ENCODE measurements around the gene CD72.
"Not testable (repeated sequence)": the region's sequence is repeated elsewhere in the genome, so short reads cannot be mapped to it uniquely, and the experiment has no call there.

CD72 gene

GRCh38 chr9:35635730-35636129 lies 17.5 kb upstream of the CD72 start:
- no peaks in the 10 kb centered on the region for H3K4me1 ChIP-seq (ENCODE audit: insufficient read depth, low read length)
- H3K27me3 ChIP-seq (ENCODE audit: control insufficient read depth in 1 of 2, insufficient read depth in 2 of 2, low read length in 2 of 2) = no peaks in the 10 kb centered on the region
- H3K27ac ChIP-seq (ENCODE audit: low read depth, low read length) = no peak overlapping the region

GRCh38 chr9:35629597-35629996 lies 11.4 kb upstream of the CD72 start:
- no peak overlapping the region for H3K27ac ChIP-seq (ENCODE audit: low read depth, low read length)
- no peaks in the 10 kb centered on the region for H3K36me3 ChIP-seq (ENCODE audit: insufficient read depth, low read length)
- H3K9me3 ChIP-seq (ENCODE audit: low read length) = no peaks in the 10 kb centered on the region
- H3K9ac ChIP-seq (ENCODE audit: low read length) = no peak overlapping the region
- no peaks in the 10 kb centered on the region for H3K4me1 ChIP-seq (ENCODE audit: insufficient read depth, low read length)
- H3K4me3 ChIP-seq (ENCODE audit: low read depth in 1 of 2, low read length in 2 of 2) = no peak overlapping the region
- no peaks in the 10 kb centered on the region for H3K27me3 ChIP-seq (ENCODE audit: control insufficient read depth in 1 of 2, insufficient read depth in 2 of 2, low read length in 2 of 2)

More at GRCh38 chr9:35635730-35636129, 17.5 kb upstream of the CD72 start:
- Histone ChIP-seq H3K9me3 (ENCODE audit: low read length) (no peaks in the 10 kb centered on the region), H3K9ac (ENCODE audit: low read length) (no peak overlapping the region), H3K4me3 (ENCODE audit: low read depth in 1 of 2, low read length in 2 of 2) (no peak overlapping the region), H3K36me3 (ENCODE audit: insufficient read depth, low read length) (no peaks in the 10 kb centered on the region)

- H3K27me3 ChIP-seq (ENCODE audit: control insufficient read depth in 1 of 2, insufficient read depth in 2 of 2, low read length in 2 of 2) = no peaks in the 10 kb centered on the region
- H3K4me1 ChIP-seq (ENCODE audit: insufficient read depth, low read length) = no peaks in the 10 kb centered on the region
- no peak overlapping the region for H3K27ac ChIP-seq (ENCODE audit: low read depth, low read length)
- no peak overlapping the region for H3K4me3 ChIP-seq (ENCODE audit: low read depth in 1 of 2, low read length in 2 of 2)
- H3K36me3 ChIP-seq (ENCODE audit: insufficient read depth, low read length) = no peaks in the 10 kb centered on the region
- no peak overlapping the region for H3K9ac ChIP-seq (ENCODE audit: low read length)
- H3K9me3 ChIP-seq (ENCODE audit: low read length) = no peaks in the 10 kb centered on the region
Observed at GRCh38 chr9:35628389-35628991, 10.3 kb upstream of the CD72 start.

- H3K27ac ChIP-seq (ENCODE audit: low read depth, low read length) = no peak overlapping the region
- no peaks in the 10 kb centered on the region for H3K27me3 ChIP-seq (ENCODE audit: control insufficient read depth in 1 of 2, insufficient read depth in 2 of 2, low read length in 2 of 2)
- H3K9me3 ChIP-seq (ENCODE audit: low read length) = no peaks in the 10 kb centered on the region
- H3K9ac ChIP-seq (ENCODE audit: low read length) = no peak overlapping the region
- no peak overlapping the region for H3K4me3 ChIP-seq (ENCODE audit: low read depth in 1 of 2, low read length in 2 of 2)
- no peaks in the 10 kb centered on the region for H3K36me3 ChIP-seq (ENCODE audit: insufficient read depth, low read length)
- no peaks in the 10 kb centered on the region for H3K4me1 ChIP-seq (ENCODE audit: insufficient read depth, low read length)
Observed at GRCh38 chr9:35627575-35627974, 9.4 kb upstream of the CD72 start.

- Histone ChIP-seq H3K36me3 (ENCODE audit: insufficient read depth, low read length) (no peaks in the 10 kb centered on the region), H3K27me3 (ENCODE audit: control insufficient read depth in 1 of 2, insufficient read depth in 2 of 2, low read length in 2 of 2) (peaks cover 0 to 4% of the 10 kb centered on the region in 2 donors), H3K9me3 (ENCODE audit: low read length) (no peaks in the 10 kb centered on the region), H3K4me3 (ENCODE audit: low read depth in 1 of 2, low read length in 2 of 2) (no peak overlapping the region), H3K27ac (ENCODE audit: low read depth, low read length) (no peak overlapping the region), H3K4me1 (ENCODE audit: insufficient read depth, low read length) (peaks cover 12% of the 10 kb centered on the region), H3K9ac (ENCODE audit: low read length) (no peak overlapping the region)
Observed at GRCh38 chr9:35619800-35620158, 1.6 kb upstream of the CD72 start.

GRCh38 chr9:35618854-35619799 lies 914 bp upstream of the CD72 start:
- Histone ChIP-seq H3K4me1 (ENCODE audit: insufficient read depth, low read length) (peaks cover 12% of the 10 kb centered on the region), H3K4me3 (ENCODE audit: low read depth in 1 of 2, low read length in 2 of 2) (no peak overlapping the region), H3K36me3 (ENCODE audit: insufficient read depth, low read length) (no peaks in the 10 kb centered on the region), H3K27ac (ENCODE audit: low read depth, low read length) (no peak overlapping the region), H3K9ac (ENCODE audit: low read length) (no peak overlapping the region), H3K9me3 (ENCODE audit: low read length) (no peaks in the 10 kb centered on the region), H3K27me3 (ENCODE audit: control insufficient read depth in 1 of 2, insufficient read depth in 2 of 2, low read length in 2 of 2) (peaks cover 0 to 4% of the 10 kb centered on the region in 2 donors)

GRCh38 chr9:35617548-35617947 lies 665 bp downstream of the CD72 start:
- Histone ChIP-seq H3K9me3 (ENCODE audit: low read length) (no peaks in the 10 kb centered on the region), H3K27me3 (ENCODE audit: control insufficient read depth in 1 of 2, insufficient read depth in 2 of 2, low read length in 2 of 2) (peaks cover 0 to 4% of the 10 kb centered on the region in 2 donors), H3K4me1 (ENCODE audit: insufficient read depth, low read length) (peaks cover 12% of the 10 kb centered on the region), H3K9ac (ENCODE audit: low read length) (no peak overlapping the region), H3K4me3 (ENCODE audit: low read depth in 1 of 2, low read length in 2 of 2) (peak overlapping the region in 1 of 2 donors; percentile 52), H3K27ac (ENCODE audit: low read depth, low read length) (no peak overlapping the region), H3K36me3 (ENCODE audit: insufficient read depth, low read length) (no peaks in the 10 kb centered on the region)

GRCh38 chr9:35616681-35617459 lies 1.3 kb downstream of the CD72 start:
- peak overlapping the region; percentile 42 to 52 for H3K4me3 ChIP-seq (ENCODE audit: low read depth in 1 of 2, low read length in 2 of 2)
- peaks cover 0 to 4% of the 10 kb centered on the region in 2 donors for H3K27me3 ChIP-seq (ENCODE audit: control insufficient read depth in 1 of 2, insufficient read depth in 2 of 2, low read length in 2 of 2)
- no peaks in the 10 kb centered on the region for H3K9me3 ChIP-seq (ENCODE audit: low read length)
- no peaks in the 10 kb centered on the region for H3K36me3 ChIP-seq (ENCODE audit: insufficient read depth, low read length)
- peak overlapping the region; percentile 45 for H3K27ac ChIP-seq (ENCODE audit: low read depth, low read length)
- H3K4me1 ChIP-seq (ENCODE audit: insufficient read depth, low read length) = peaks cover 12% of the 10 kb centered on the region
- no peak overlapping the region for H3K9ac ChIP-seq (ENCODE audit: low read length)

GRCh38 chr9:35615981-35616680 lies 2.1 kb downstream of the CD72 start:
- Histone ChIP-seq H3K4me1 (ENCODE audit: insufficient read depth, low read length) (peaks cover 12% of the 10 kb centered on the region), H3K27ac (ENCODE audit: low read depth, low read length) (no peak overlapping the region), H3K9ac (ENCODE audit: low read length) (no peak overlapping the region), H3K9me3 (ENCODE audit: low read length) (no peaks in the 10 kb centered on the region), H3K4me3 (ENCODE audit: low read depth in 1 of 2, low read length in 2 of 2) (peak overlapping the region in 1 of 2 donors; percentile 52), H3K36me3 (ENCODE audit: insufficient read depth, low read length) (no peaks in the 10 kb centered on the region), H3K27me3 (ENCODE audit: control insufficient read depth in 1 of 2, insufficient read depth in 2 of 2, low read length in 2 of 2) (peaks cover 0 to 4% of the 10 kb centered on the region in 2 donors)

- no peak overlapping the region for H3K27ac ChIP-seq (ENCODE audit: low read depth, low read length)
- H3K36me3 ChIP-seq (ENCODE audit: insufficient read depth, low read length) = peaks cover 26% of the 10 kb centered on the region
Observed at GRCh38 chr9:35612843-35613242, 5.4 kb downstream of the CD72 start.

GRCh38 chr9:35612066-35612465 lies 6.1 kb downstream of the CD72 start:
- not testable (repeated sequence) for H3K9me3 ChIP-seq (ENCODE audit: low read length); H3K9ac ChIP-seq (ENCODE audit: low read length); H3K4me3 ChIP-seq (ENCODE audit: low read depth in 1 of 2, low read length in 2 of 2)

More at GRCh38 chr9:35612843-35613242, 5.4 kb downstream of the CD72 start:
- Histone ChIP-seq H3K9me3 (ENCODE audit: low read length) (no peaks in the 10 kb centered on the region), H3K27me3 (ENCODE audit: control insufficient read depth in 1 of 2, insufficient read depth in 2 of 2, low read length in 2 of 2) (no peaks in the 10 kb centered on the region), H3K9ac (ENCODE audit: low read length) (no peak overlapping the region), H3K4me1 (ENCODE audit: insufficient read depth, low read length) (peaks cover 10% of the 10 kb centered on the region), H3K4me3 (ENCODE audit: low read depth in 1 of 2, low read length in 2 of 2) (no peak overlapping the region)

More at GRCh38 chr9:35612066-35612465, 6.1 kb downstream of the CD72 start:
- not testable (repeated sequence) for H3K4me1 ChIP-seq (ENCODE audit: insufficient read depth, low read length); H3K27ac ChIP-seq (ENCODE audit: low read depth, low read length); H3K27me3 ChIP-seq (ENCODE audit: control insufficient read depth in 1 of 2, insufficient read depth in 2 of 2, low read length in 2 of 2)
- H3K36me3 ChIP-seq (ENCODE audit: insufficient read depth, low read length) = peaks cover 34% of the 10 kb centered on the region
